ENCODE measurements around the gene FSCN2.

Gene FSCN2

GRCh38 chr17:81557276-81558114 lies 29.3 kb downstream of the FSCN2 start:
- Histone ChIP-seq H3K79me2 (ENCODE audit: insufficient read depth, low read length) (no peaks in the 10 kb centered on the region), H4K20me1 (ENCODE audit: insufficient read depth, low read length, poor library complexity, severe bottlenecking) (peaks cover 3% of the 10 kb centered on the region), H2AFZ (ENCODE audit: low read length) (no peak overlapping the region), H3K4me2 (ENCODE audit: low read depth, low read length, poor library complexity, severe bottlenecking) (no peak overlapping the region), H3F3A (ENCODE audit: low read depth) (peaks cover 8% of the 10 kb centered on the region; the same call in 1 of the 2 replicates), H3K9ac (ENCODE audit: low read depth, low read length, poor library complexity, severe bottlenecking) (no peak overlapping the region), H3K36me3 (ENCODE audit: insufficient read depth, low read length) (peaks cover 52% of the 10 kb centered on the region; the same call in 1 of the 2 replicates), H3K9me2 (replicated peaks; ENCODE audit: low read depth, low read length) (no peaks in the 10 kb centered on the region), H3K4me1 (ENCODE audit: insufficient read depth, low read length, poor library complexity, severe bottlenecking) (peaks cover 11% of the 10 kb centered on the region), H3K9me3 (ENCODE audit: insufficient read depth, low read depth, low read length) (no peaks in the 10 kb centered on the region), H3K4me3 (ENCODE audit: low read length, poor library complexity, severe bottlenecking) (no peak overlapping the region), H3K27me3 (ENCODE audit: insufficient read depth, low read length, poor library complexity, severe bottlenecking) (no peaks in the 10 kb centered on the region)
- TF ChIP-seq CTCF (conservative IDR thresholded peaks at IDR 0.05; ENCODE audit: low read length) (no peak), EZH2phosphoT487 (IDR thresholded peaks at IDR 0.05; ENCODE audit: borderline replicate concordance) (no peak)

GRCh38 chr17:81558115-81558468 lies 29.9 kb downstream of the FSCN2 start:
- no peaks in the 10 kb centered on the region for H3K9me3 ChIP-seq (ENCODE audit: insufficient read depth, low read depth, low read length)
- H4K20me1 ChIP-seq (ENCODE audit: insufficient read depth, low read length, poor library complexity, severe bottlenecking), result no peaks in the 10 kb centered on the region
- no peak overlapping the region for H3K4me3 ChIP-seq (ENCODE audit: low read length, poor library complexity, severe bottlenecking)
- no peak overlapping the region for H3K9ac ChIP-seq (ENCODE audit: low read depth, low read length, poor library complexity, severe bottlenecking)
- H3K4me1 ChIP-seq (ENCODE audit: insufficient read depth, low read length, poor library complexity, severe bottlenecking), result peaks cover 11% of the 10 kb centered on the region
- H3K4me2 ChIP-seq (ENCODE audit: low read depth, low read length, poor library complexity, severe bottlenecking), result no peak overlapping the region
- H3K36me3 ChIP-seq (ENCODE audit: insufficient read depth, low read length), result peaks cover 57% of the 10 kb centered on the region; the same call in 1 of the 2 replicates
- H2AFZ ChIP-seq (ENCODE audit: low read length), result no peak overlapping the region
- H3K79me2 ChIP-seq (ENCODE audit: insufficient read depth, low read length), result no peaks in the 10 kb centered on the region
- H3K9me2 ChIP-seq (replicated peaks; ENCODE audit: low read depth, low read length), result no peaks in the 10 kb centered on the region
- 0 out of 2 replicates have a peak, but pooled peaks cover 4% of the 10 kb centered on the region for H3F3A ChIP-seq (ENCODE audit: low read depth)
- no peaks in the 10 kb centered on the region for H3K27me3 ChIP-seq (ENCODE audit: insufficient read depth, low read length, poor library complexity, severe bottlenecking)
- TF ChIP-seq EZH2phosphoT487 (IDR thresholded peaks at IDR 0.05; ENCODE audit: borderline replicate concordance) (no peak), CTCF (conservative IDR thresholded peaks at IDR 0.05; ENCODE audit: low read length) (no peak)

GRCh38 chr17:81558941-81559806 lies 31.0 kb downstream of the FSCN2 start:
- Histone ChIP-seq H4K20me1 (ENCODE audit: insufficient read depth, low read length, poor library complexity, severe bottlenecking) (no peaks in the 10 kb centered on the region), H3K36me3 (ENCODE audit: insufficient read depth, low read length) (peaks cover 68% of the 10 kb centered on the region; the same call in 1 of the 2 replicates), H3K27me3 (ENCODE audit: insufficient read depth, low read length, poor library complexity, severe bottlenecking) (no peaks in the 10 kb centered on the region), H3K9ac (ENCODE audit: low read depth, low read length, poor library complexity, severe bottlenecking) (no peak overlapping the region), H3K9me2 (replicated peaks; ENCODE audit: low read depth, low read length) (no peaks in the 10 kb centered on the region), H3K79me2 (ENCODE audit: insufficient read depth, low read length) (no peaks in the 10 kb centered on the region), H3F3A (ENCODE audit: low read depth) (no peaks in the 10 kb centered on the region), H3K4me1 (ENCODE audit: insufficient read depth, low read length, poor library complexity, severe bottlenecking) (peaks cover 3% of the 10 kb centered on the region), H3K4me3 (ENCODE audit: low read length, poor library complexity, severe bottlenecking) (no peak overlapping the region), H3K4me2 (ENCODE audit: low read depth, low read length, poor library complexity, severe bottlenecking) (no peak overlapping the region), H3K9me3 (ENCODE audit: insufficient read depth, low read depth, low read length) (no peaks in the 10 kb centered on the region), H2AFZ (ENCODE audit: low read length) (no peak overlapping the region)
- TF ChIP-seq EZH2phosphoT487 (IDR thresholded peaks at IDR 0.05; ENCODE audit: borderline replicate concordance) (no peak), CTCF (conservative IDR thresholded peaks at IDR 0.05; ENCODE audit: low read length) (no peak)

Data from Loucy (cell line).